Ramos (cell line): ENCODE data around the gene QRFPR.
"Not testable (repeated sequence)": the region's sequence is repeated elsewhere in the genome, so short reads cannot be mapped to it uniquely, and the experiment has no call there.

ENCODE experiments used
- in situ Hi-C: fragments of 300-500 bp; cut with MboI; formaldehyde crosslinking; loops from one replicate; pipeline ENCODE4 v1.14.3; 2022; ENCODE audit warnings: low sequenced_read_pairs; ENCODE audit not compliant: unreplicated experiment

The QRFPR gene

GRCh38 chr4:121340247-121340646 lies 40.6 kb downstream of the QRFPR start:
- in situ Hi-C loops, result no loop called here

- in situ Hi-C loops, result no loop called here
Observed at GRCh38 chr4:121339824-121340223, 41.0 kb downstream of the QRFPR start.

GRCh38 chr4:121339307-121339706 lies 41.5 kb downstream of the QRFPR start:
- in situ Hi-C loops, result no loop called here

- in situ Hi-C loops, result no loop called here
Observed at GRCh38 chr4:121338518-121338917, 42.3 kb downstream of the QRFPR start.

GRCh38 chr4:121336706-121337105 lies 44.1 kb downstream of the QRFPR start:
- in situ Hi-C loops, result no loop called here

DNA sequence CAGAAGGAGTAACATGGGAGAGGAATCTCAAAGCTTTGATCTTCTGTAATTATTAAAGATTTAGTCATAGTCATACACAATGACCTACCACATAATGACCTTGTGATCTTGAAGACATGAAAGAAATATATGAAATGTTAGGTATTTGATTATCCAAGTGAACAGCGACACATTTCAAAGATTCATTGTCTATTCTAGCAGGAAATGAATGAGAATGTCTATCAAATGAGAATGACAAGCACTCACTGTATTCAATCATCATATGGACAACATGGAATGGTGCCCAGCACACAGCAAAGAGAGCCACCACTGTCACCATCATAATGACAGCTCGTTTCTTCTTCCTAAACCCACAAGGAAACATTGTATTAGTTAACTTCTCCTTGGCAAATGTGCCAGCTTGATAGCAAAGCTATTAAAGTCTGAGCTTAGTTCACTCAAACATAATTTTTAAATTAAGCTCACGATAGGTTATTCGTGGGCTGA lies 50.6 kb downstream of the QRFPR start:
- in situ Hi-C loops, result no loop called here

GRCh38 chr4:121326597-121326996 lies 54.2 kb downstream of the QRFPR start:
- in situ Hi-C loops, result no loop called here

- in situ Hi-C loops, result no loop called here
Observed at GRCh38 chr4:121324331-121324730, 56.5 kb downstream of the QRFPR start.

DNA sequence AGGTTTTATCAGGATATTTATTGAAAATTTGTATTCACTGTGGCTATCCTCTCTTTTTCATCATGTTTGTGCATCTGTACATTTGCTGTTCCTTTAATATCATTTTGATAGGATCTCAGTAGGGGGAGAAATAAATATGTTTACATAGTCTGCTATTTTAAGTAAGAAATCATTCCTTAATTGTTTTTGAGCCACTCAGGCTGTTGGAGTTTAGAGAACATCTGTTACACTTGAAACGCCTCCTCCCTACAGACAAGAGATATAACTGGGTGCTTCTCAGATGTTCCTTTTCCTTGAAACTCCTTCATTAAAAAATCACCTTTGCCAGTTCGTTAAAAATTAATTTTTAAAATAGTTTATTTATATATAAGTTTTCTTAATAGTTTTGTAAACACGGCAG lies 59.4 kb downstream of the QRFPR start:
- in situ Hi-C loops, result no loop called here

GRCh38 chr4:121316091-121316490 lies 64.7 kb downstream of the QRFPR start:
- in situ Hi-C loops, result no loop called here

DNA sequence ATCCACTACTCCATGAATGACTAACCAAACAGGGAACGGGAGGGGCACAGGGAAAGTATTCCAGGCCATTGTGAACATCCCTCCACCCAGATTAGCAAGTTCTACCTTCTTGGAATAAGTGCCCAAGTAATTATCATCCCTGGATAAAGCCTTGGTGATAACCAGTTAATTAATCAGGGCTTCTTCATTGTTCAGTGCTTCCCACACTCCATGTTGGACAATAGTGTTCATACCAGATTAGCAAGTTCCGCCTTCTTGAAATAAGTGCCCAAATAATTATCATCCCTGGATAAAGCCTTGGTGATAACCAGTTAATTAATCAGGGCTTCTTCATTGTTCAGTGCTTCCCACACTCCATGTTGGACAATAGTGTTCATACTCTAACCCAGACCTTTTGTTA lies 67.4 kb downstream of the QRFPR start:
- in situ Hi-C loops, result not testable (repeated sequence)

GRCh38 chr4:121308828-121309227 lies 72.0 kb downstream of the QRFPR start:
- in situ Hi-C loops, result no loop called here

DNA sequence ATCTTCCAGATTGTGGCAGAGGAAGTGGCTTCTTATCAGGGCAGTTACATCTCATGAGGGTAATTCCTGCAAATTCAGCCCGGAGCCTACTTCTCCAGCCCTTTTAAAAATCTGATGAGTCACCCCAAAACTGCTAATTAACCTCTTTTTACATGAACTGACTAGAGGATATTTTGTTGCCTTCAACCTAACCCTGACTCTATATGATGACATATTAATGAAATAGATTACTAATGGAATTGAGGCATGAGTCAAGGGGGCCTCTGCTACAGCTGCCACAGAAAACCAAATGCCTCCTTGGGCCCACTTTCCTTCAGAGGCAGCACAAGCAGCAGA lies 72.5 kb downstream of the QRFPR start:
- in situ Hi-C loops, result no loop called here

DNA sequence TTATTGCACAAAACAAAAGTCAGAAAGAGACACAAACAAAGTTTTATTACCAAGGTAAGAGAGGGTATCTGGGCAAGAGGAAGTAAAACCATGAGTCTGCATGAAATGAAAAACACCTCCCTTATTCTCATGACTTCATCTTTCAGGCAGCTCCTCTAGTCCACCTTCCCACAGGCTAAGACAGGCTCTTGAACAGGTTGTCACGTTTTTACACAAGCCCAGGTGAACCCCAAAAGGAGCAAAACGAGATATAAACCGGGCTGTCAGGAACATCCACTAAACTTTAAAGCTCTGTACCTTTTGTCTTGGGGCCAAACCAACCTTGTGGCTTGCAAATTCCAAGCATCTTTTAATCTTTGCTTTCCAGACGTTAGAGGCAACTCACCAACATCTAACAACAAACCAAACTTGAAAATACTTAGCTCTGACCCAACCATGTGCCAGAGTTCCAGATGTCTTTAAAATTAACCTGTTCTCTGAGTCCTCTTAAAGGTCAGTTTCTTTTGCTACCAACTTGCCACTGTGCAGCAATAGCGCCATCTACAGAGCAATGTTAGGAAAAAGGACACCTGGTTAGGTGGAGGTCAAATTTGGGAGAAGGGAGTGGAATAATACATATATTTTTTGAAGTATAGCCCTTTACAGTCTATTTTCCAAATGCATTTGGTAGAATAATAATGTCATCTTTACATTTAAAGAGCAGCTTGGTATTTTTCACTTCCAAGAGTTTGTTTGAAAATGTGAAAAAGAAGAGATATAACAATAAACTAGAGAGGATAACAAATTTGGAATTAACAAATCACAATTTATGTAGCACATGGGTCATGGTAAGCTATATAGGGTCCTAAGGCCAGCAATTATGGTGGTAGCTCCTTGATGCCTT lies 73.1 kb downstream of the QRFPR start:
- in situ Hi-C loops, result no loop called here

DNA sequence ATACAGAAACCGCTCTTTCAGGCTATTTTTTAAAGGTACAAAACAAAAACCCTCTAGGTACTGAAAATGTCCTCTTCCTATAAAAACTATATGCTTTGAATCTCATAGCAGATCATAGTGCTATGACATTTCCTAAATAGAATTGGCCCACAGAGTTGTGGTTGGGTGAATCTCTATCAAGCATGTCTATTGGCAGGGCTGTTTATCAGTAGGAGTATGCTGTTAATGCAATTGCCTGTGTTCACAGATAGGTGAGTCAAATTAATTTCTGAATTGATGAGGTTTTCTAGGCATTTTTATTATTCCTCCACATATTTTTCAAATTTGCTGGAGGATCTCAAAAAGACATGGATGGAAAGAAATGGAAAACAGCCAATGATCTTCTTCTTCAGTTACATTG lies 73.9 kb downstream of the QRFPR start:
- in situ Hi-C loops, result no loop called here

DNA sequence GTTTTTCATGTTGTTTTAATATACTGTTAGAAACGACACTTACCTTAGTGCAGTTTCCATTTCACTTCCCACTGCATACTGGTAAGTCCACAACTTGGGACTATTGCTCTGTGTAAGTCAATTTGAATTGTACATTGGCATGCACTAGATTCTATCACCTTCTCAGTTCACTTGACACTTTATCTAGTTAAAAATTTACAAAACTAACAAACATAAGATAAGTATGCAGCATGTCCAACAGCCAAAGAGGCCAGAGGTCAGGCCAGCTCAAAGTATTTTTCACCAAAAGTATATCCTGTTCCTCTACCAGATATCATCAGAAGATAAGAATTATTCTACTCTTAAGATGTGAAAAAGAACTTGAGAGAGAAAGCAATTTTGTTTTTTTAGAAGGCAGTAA lies 75.9 kb downstream of the QRFPR start:
- in situ Hi-C loops, result no loop called here

DNA sequence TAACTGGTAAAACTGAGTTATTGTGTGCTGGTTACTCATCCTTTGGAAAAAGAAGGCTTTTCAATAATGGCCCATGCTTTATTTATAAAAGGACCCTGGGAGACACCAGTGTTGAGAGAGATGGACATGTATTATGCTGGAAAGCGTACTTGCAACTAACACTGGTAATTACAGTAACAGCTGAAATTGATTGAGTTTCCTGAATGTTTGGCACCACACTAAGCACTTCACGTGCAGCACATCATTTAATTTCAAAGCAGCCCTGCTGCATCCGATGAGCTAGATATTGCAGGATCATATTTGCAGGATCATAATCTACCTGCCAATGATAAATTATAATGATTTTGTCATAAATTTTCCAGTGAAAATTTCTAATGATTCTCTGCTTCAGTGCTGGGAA lies 81.5 kb downstream of the QRFPR start:
- in situ Hi-C loops, result no loop called here

GRCh38 chr4:121283319-121283718 lies 97.5 kb downstream of the QRFPR start:
- in situ Hi-C loops, result no loop called here

DNA sequence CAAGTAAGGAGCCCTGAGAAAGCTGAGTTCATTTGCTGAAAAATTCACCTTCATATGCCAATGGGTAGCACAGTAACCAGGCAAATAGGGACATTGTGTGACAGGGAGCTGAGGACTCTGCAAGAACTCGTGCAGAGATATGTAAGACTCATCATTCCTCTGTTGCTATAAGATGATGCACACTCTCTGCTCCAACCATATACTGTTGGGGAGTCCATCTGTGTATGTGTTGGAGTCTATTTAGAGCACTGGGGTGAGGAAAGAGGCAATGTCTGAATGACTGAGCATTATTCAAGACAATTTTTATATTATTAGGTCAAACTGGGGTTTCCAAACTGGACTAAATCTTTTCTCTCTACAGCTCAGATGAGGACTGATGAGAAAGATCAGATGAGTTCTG lies 100.4 kb downstream of the QRFPR start:
- in situ Hi-C loops, result no loop called here

- in situ Hi-C loops, result no loop called here
Observed at GRCh38 chr4:121278811-121279368, 101.9 kb downstream of the QRFPR start.
